ENCODE results near the gene ADAMTS2. TPM values are rescaled to one million over a fixed set of nuclear protein-coding genes. Genes with fewer than 3 reads are reported as not detected.

The ADAMTS2 gene
- total RNA-seq, 1 donor from 2014 or later: 0.29 TPM

DNA sequence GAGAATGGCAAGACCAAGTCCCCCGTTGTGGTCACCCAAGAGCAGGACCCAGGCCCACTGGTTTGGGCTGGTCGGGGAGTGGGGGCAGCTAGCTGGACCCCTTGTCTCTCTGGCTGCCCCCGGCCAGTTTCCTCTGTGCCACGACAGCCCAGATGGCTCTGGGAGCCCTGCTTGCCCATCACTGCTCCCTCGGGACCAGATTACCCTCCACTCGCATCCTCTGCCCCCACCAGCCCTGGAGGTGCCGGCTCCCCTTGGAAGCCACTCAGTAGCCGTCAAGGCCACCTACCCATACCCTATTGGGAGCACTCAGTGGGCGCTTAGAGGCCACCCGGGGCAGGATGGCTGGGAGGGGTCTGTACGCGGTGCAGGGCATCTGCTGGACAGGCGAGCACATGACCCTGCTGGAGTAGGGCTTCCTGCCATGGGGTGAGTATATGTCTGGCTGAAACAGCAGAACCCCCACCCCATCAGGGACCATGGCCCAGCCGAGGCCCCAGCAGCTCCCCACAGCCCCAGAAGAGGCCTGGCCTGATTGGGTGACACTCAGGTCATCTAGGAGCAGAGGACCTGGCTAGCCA lies 215.1 kb downstream of the ADAMTS2 start:
- DNase-seq (ENCODE audit: low read depth): no peak
- TF ChIP-seq CTCF (conservative IDR thresholded peaks at IDR 0.05; ENCODE audit: low read depth, low read length): no peak
- H3K4me3 ChIP-seq (ENCODE audit: low read depth, low read length): no peak overlapping the region

GRCh38 chr5:179129607-179130071 lies 215.6 kb downstream of the ADAMTS2 start:
- no peak for TF ChIP-seq CTCF (conservative IDR thresholded peaks at IDR 0.05; ENCODE audit: low read depth, low read length)
- DNase-seq (ENCODE audit: low read depth): no peak
- no peak overlapping the region for H3K4me3 ChIP-seq (ENCODE audit: low read depth, low read length)

DNA sequence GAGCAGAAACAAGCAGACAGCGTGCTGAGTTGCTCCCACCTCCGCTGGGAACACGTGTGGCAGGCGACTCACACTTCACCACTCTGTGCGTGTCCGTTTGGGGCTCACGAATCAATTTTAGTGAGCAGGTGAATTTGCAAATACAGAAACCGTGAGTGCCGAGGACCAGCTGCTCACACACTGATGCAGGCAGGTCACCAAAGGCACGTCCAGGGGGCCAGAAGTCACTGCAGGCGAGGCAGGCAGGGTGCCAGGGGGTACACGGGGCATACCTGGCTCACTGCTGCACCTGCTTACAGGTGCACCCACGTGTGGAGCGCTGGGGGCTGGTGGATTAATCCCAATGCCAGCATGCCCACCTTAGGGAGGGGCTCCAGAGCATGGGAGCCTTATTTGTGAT lies 216.3 kb downstream of the ADAMTS2 start:
- no peak for DNase-seq (ENCODE audit: low read depth)
- TF ChIP-seq CTCF (conservative IDR thresholded peaks at IDR 0.05; ENCODE audit: low read depth, low read length): no peak
- H3K4me3 ChIP-seq (ENCODE audit: low read depth, low read length): no peak overlapping the region

- H3K4me3 ChIP-seq (ENCODE audit: low read depth, low read length): no peak overlapping the region
- DNase-seq (ENCODE audit: low read depth): no peak
- no peak for TF ChIP-seq CTCF (conservative IDR thresholded peaks at IDR 0.05; ENCODE audit: low read depth, low read length)
Observed at GRCh38 chr5:179128041-179128365, 217.3 kb downstream of the ADAMTS2 start.

- no peak overlapping the region for H3K4me3 ChIP-seq (ENCODE audit: low read depth, low read length)
- TF ChIP-seq CTCF (conservative IDR thresholded peaks at IDR 0.05; ENCODE audit: low read depth, low read length): no peak
Observed at GRCh38 chr5:179127136-179128040, 217.9 kb downstream of the ADAMTS2 start.

DNA sequence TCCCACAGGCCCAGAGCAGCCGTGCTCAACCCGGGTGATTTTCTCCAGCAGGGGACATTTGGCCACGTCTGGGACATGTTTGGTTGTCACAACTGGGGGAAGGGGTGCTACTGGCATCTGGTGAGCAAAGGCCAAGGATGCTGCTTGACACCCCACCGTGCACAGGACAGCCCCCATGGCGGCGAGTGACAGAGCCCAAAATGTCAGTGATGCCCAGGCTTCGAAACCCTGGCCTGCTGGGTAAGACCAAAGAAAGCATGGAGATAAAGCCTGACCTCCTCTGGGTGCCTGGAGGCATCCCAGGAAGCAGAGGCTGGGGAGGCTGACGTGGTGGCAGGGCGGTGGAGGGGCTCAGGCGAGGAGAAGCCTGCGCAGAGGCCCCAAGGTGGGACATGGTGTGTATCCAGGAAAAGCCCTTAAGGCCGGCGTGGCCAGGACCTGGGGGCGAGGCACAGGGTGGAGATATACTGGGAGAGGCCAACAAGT lies 218.7 kb downstream of the ADAMTS2 start:
- DNase-seq (ENCODE audit: low read depth): no peak
- H3K4me3 ChIP-seq (ENCODE audit: low read depth, low read length): no peak overlapping the region
- no peak for TF ChIP-seq CTCF (conservative IDR thresholded peaks at IDR 0.05; ENCODE audit: low read depth, low read length)

More at GRCh38 chr5:179127136-179128040, 217.9 kb downstream of the ADAMTS2 start:
- no peak for DNase-seq (ENCODE audit: low read depth)

Measured in epithelial cell of proximal tubule (primary cell).